Endothelial cell of umbilical vein (primary cell): Measurements from ENCODE around the gene NEAT1.

ENCODE experiments used
- CTCF ChIP-seq, 2 donors: IDR thresholded peaks; 1 replicate in 1 of 2; 2 replicates in 1 of 2; pipeline ENCODE4 v1.5.1; 2011; ENCODE audit warnings: low read length in 2 of 2, mild to moderate bottlenecking in 2 of 2, moderate library complexity in 2 of 2, control low read depth in 1 of 2, inconsistent platforms in 1 of 2, low read depth in 1 of 2; ENCODE audit not compliant: insufficient read depth in 1 of 2; ENCODE audit errors: extremely low read depth in 1 of 2
- EZH2 ChIP-seq: IDR thresholded peaks from 2 replicates; pipeline ENCODE4 v1.6.1; 2012; ENCODE audit warnings: borderline replicate concordance, low read depth, mild to moderate bottlenecking, moderate library complexity, low read length, inconsistent platforms; ENCODE audit not compliant: severe bottlenecking
- GATA2 ChIP-seq: IDR thresholded peaks from 2 replicates; pipeline ENCODE4 v1.7.0; 2011; ENCODE audit warnings: low read depth, mild to moderate bottlenecking, moderate library complexity, mixed read lengths, low read length; ENCODE audit not compliant: insufficient read length, insufficient read depth
- JUN ChIP-seq: IDR thresholded peaks from 2 replicates; pipeline ENCODE4 v1.6.1; 2011; ENCODE audit warnings: borderline replicate concordance, low read depth; ENCODE audit not compliant: insufficient read length, insufficient read depth
- MYC ChIP-seq: IDR thresholded peaks from one replicate; pipeline ENCODE4 v1.6.1; 2011; ENCODE audit warnings: mild to moderate bottlenecking, low read depth, low read length
- POLR2A ChIP-seq: IDR thresholded peaks from 2 replicates; pipeline ENCODE4 v1.6.1; 2012; ENCODE audit warnings: low read depth, mild to moderate bottlenecking, control low read depth, low read length
- POLR2AphosphoS5 ChIP-seq: IDR thresholded peaks from 2 replicates; pipeline ENCODE4 v1.6.1; 2012; ENCODE audit warnings: low read depth, mild to moderate bottlenecking, control low read depth, low read length, moderate library complexity; ENCODE audit not compliant: insufficient read depth

GRCh38 chr11:65482306-65482850, 59.8 kb downstream of the NEAT1 start:
- TF ChIP-seq CTCF (IDR thresholded peaks at IDR 0.05; ENCODE audit: extremely low read depth in 1 of 2, insufficient read depth in 1 of 2, low read depth in 1 of 2, low read length in 2 of 2), result no peak
- TF ChIP-seq GATA2, result no peak
- no peak for TF ChIP-seq POLR2A
- no peak for TF ChIP-seq MYC
- TF ChIP-seq EZH2, result no peak
- TF ChIP-seq JUN, result no peak
- no peak for TF ChIP-seq POLR2AphosphoS5
